ENCODE data around the gene RNF41.
"Not testable (repeated sequence)": the region's sequence is repeated elsewhere in the genome, so short reads cannot be mapped to it uniquely, and the experiment has no call there.

The RNF41 gene

GRCh38 chr12:56221757-56222530 lies at the start of gene RNF41:
TSS of gene RNF41 (minus strand) at chr12:56221922. CDS start at chr12:56214047, 7,875 bp downstream.
- peak within 1 kb of the TSS; percentile 6 for H2AFZ ChIP-seq (ENCODE audit: low read length, unreplicated experiment)
- H3K27ac ChIP-seq (ENCODE audit: low read depth, low read length), result peak within 1 kb of the TSS; percentile 86
- peaks cover 14% of the 10 kb centered on the region for H3K79me2 ChIP-seq (ENCODE audit: control insufficient read depth, insufficient read depth, low read length, unreplicated experiment)
- peaks cover 10% of the 10 kb centered on the region for H3K4me1 ChIP-seq (ENCODE audit: control insufficient read depth, insufficient read depth, low read length, unreplicated experiment)
- H3K36me3 ChIP-seq (ENCODE audit: insufficient read depth, low read length), result no peaks in the 10 kb centered on the region
- peak within 1 kb of the TSS; percentile 79 for H3K4me3 ChIP-seq (ENCODE audit: low read depth, low read length)
- no peaks in the 10 kb centered on the region for H3K27me3 ChIP-seq (ENCODE audit: insufficient read depth, low read length)

- H3K36me3 ChIP-seq (ENCODE audit: insufficient read depth, low read length), result peaks cover 17% of the 10 kb centered on the region; the same call in 1 of the 2 replicates
- H2AFZ ChIP-seq (ENCODE audit: low read length, unreplicated experiment), result no peak overlapping the region
- no peaks in the 10 kb centered on the region for H3K27me3 ChIP-seq (ENCODE audit: insufficient read depth, low read length)
- no peaks in the 10 kb centered on the region for H3K4me1 ChIP-seq (ENCODE audit: control insufficient read depth, insufficient read depth, low read length, unreplicated experiment)
- H3K4me3 ChIP-seq (ENCODE audit: low read depth, low read length), result no peak overlapping the region
- no peaks in the 10 kb centered on the region for H3K79me2 ChIP-seq (ENCODE audit: control insufficient read depth, insufficient read depth, low read length, unreplicated experiment)
- no peak overlapping the region for H3K27ac ChIP-seq (ENCODE audit: low read depth, low read length)
Observed at GRCh38 chr12:56271031-56271430, 49.3 kb upstream of the RNF41 start.

GRCh38 chr12:56267443-56268071 lies 45.8 kb upstream of the RNF41 start:
- Histone ChIP-seq H3K4me3 (ENCODE audit: low read depth, low read length) (peak overlapping the region; percentile 88), H3K4me1 (ENCODE audit: control insufficient read depth, insufficient read depth, low read length, unreplicated experiment) (no peaks in the 10 kb centered on the region), H3K27me3 (ENCODE audit: insufficient read depth, low read length) (no peaks in the 10 kb centered on the region), H3K79me2 (ENCODE audit: control insufficient read depth, insufficient read depth, low read length, unreplicated experiment) (no peaks in the 10 kb centered on the region), H2AFZ (ENCODE audit: low read length, unreplicated experiment) (peak overlapping the region; percentile 65), H3K27ac (ENCODE audit: low read depth, low read length) (no peak overlapping the region), H3K36me3 (ENCODE audit: insufficient read depth, low read length) (peaks cover 4% of the 10 kb centered on the region; the same call in 1 of the 2 replicates)

GRCh38 chr12:56266693-56267442 lies 45.1 kb upstream of the RNF41 start, which contains the start of gene COQ10A:
TSS of gene COQ10A (plus strand) at chr12:56266942. CDS start at chr12:56267119, 177 bp downstream.
- peak within 1 kb of the TSS; percentile 87 for H2AFZ ChIP-seq (ENCODE audit: low read length, unreplicated experiment)
- H3K79me2 ChIP-seq (ENCODE audit: control insufficient read depth, insufficient read depth, low read length, unreplicated experiment), result no peaks in the 10 kb centered on the region
- peak within 1 kb of the TSS; percentile 88 for H3K4me3 ChIP-seq (ENCODE audit: low read depth, low read length)

DNA sequence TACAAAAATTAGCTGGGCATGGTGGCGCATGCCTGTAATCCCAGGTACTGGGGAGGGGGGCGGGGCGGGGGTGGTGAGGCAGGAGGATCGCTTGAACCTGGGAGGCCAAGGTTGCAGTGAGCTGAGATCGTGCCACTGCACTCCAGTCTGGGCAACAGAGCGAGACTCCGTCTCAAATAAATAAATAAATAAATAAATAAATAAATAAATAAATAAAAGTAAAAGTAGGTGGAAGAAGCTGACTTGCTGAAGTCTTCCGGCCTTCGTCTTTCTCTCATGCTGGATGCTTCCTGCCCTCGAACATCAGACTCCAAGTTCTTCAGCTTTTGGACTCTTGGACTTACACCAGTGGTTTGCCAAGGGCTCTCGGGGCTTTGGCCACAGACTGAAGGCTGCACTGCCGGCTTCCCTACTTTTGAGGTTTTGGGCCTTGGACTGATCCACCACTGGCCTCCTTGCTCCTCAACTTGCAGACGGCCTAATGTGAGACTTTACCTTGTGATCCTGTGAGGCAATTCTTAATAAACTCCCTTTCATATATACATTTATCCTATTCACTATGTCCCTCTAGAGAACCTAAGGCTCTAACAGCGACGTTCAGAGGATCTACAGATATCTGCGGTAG lies 44.5 kb upstream of the RNF41 start:
- H3K4me3 ChIP-seq (ENCODE audit: low read depth, low read length), result peak overlapping the region; percentile 88
- peak overlapping the region; percentile 76; the same call in 1 of the 2 replicates for H3K27ac ChIP-seq (ENCODE audit: low read depth, low read length)
- H3K4me1 ChIP-seq (ENCODE audit: control insufficient read depth, insufficient read depth, low read length, unreplicated experiment), result peaks cover 10% of the 10 kb centered on the region
- H3K79me2 ChIP-seq (ENCODE audit: control insufficient read depth, insufficient read depth, low read length, unreplicated experiment); H3K36me3 ChIP-seq (ENCODE audit: insufficient read depth, low read length); H3K27me3 ChIP-seq (ENCODE audit: insufficient read depth, low read length): not testable (repeated sequence)
- H2AFZ ChIP-seq (ENCODE audit: low read length, unreplicated experiment), result peak overlapping the region; percentile 87

More at GRCh38 chr12:56266693-56267442, 45.1 kb upstream of the RNF41 start, which contains the start of gene COQ10A:
- Histone ChIP-seq H3K27me3 (ENCODE audit: insufficient read depth, low read length) (no peaks in the 10 kb centered on the region), H3K27ac (ENCODE audit: low read depth, low read length) (peak within 1 kb of the TSS; percentile 76), H3K4me1 (ENCODE audit: control insufficient read depth, insufficient read depth, low read length, unreplicated experiment) (peaks cover 3% of the 10 kb centered on the region), H3K36me3 (ENCODE audit: insufficient read depth, low read length) (peaks cover 4% of the 10 kb centered on the region; the same call in 1 of the 2 replicates)

GRCh38 chr12:56262955-56263354 lies 41.2 kb upstream of the RNF41 start:
- not testable (repeated sequence) for H3K36me3 ChIP-seq (ENCODE audit: insufficient read depth, low read length); H3K27me3 ChIP-seq (ENCODE audit: insufficient read depth, low read length); H3K4me3 ChIP-seq (ENCODE audit: low read depth, low read length); H2AFZ ChIP-seq (ENCODE audit: low read length, unreplicated experiment); H3K79me2 ChIP-seq (ENCODE audit: control insufficient read depth, insufficient read depth, low read length, unreplicated experiment); H3K27ac ChIP-seq (ENCODE audit: low read depth, low read length)
- H3K4me1 ChIP-seq (ENCODE audit: control insufficient read depth, insufficient read depth, low read length, unreplicated experiment), result peaks cover 18% of the 10 kb centered on the region

DNA sequence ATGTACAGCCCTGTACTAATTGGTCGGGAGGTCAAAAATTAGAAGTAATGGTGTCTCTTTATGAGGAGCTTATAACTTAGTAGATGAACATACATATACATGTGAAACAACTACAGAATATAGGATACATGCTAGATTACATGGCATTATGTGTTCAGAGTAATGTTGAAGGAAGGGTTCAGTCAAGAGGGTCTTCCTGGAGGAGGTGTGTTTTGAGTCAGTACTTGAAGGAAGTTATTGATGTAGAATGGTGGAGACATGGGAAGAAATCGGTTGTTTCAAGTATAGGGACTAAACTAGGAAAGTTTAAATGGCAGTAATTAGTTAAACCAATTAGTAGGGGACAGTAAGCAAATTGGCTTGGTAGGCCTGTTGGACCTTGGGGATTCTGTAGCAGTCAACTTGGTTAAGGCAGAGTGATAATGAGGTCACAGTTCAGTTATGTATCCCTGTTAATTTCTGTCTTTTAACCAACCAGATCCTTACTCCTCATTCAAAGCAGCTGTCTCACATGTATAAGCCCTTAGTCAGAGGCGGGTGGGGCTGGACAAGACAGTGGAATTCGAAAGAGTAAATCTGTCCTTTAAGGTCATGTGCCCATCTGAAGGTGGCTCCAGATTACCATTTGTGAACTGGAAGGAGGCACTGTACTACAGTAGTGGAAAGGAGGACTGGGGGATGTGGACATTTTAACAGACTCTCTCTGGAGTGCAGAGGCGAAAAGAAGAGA lies 39.9 kb upstream of the RNF41 start:
- peak overlapping the region; percentile 6 for H2AFZ ChIP-seq (ENCODE audit: low read length, unreplicated experiment)

GRCh38 chr12:56260921-56261320 lies 39.2 kb upstream of the RNF41 start:
- Histone ChIP-seq H3K36me3 (ENCODE audit: insufficient read depth, low read length) (no peaks in the 10 kb centered on the region), H3K79me2 (ENCODE audit: control insufficient read depth, insufficient read depth, low read length, unreplicated experiment) (peaks cover 21% of the 10 kb centered on the region), H2AFZ (ENCODE audit: low read length, unreplicated experiment) (no peak overlapping the region), H3K4me1 (ENCODE audit: control insufficient read depth, insufficient read depth, low read length, unreplicated experiment) (peaks cover 30% of the 10 kb centered on the region), H3K27ac (ENCODE audit: low read depth, low read length) (peak overlapping the region; percentile 70; the same call in 1 of the 2 replicates), H3K4me3 (ENCODE audit: low read depth, low read length) (no peak overlapping the region), H3K27me3 (ENCODE audit: insufficient read depth, low read length) (no peaks in the 10 kb centered on the region)

More for the DNA sequence above, 39.9 kb upstream of the RNF41 start:
- peak overlapping the region; percentile 70 for H3K27ac ChIP-seq (ENCODE audit: low read depth, low read length)
- H3K4me1 ChIP-seq (ENCODE audit: control insufficient read depth, insufficient read depth, low read length, unreplicated experiment), result peaks cover 23% of the 10 kb centered on the region
- H3K36me3 ChIP-seq (ENCODE audit: insufficient read depth, low read length), result no peaks in the 10 kb centered on the region
- peaks cover 15% of the 10 kb centered on the region for H3K79me2 ChIP-seq (ENCODE audit: control insufficient read depth, insufficient read depth, low read length, unreplicated experiment)
- H3K4me3 ChIP-seq (ENCODE audit: low read depth, low read length), result no peak overlapping the region
- H3K27me3 ChIP-seq (ENCODE audit: insufficient read depth, low read length), result no peaks in the 10 kb centered on the region

GRCh38 chr12:56260380-56260779 lies 38.7 kb upstream of the RNF41 start:
- peaks cover 27% of the 10 kb centered on the region for H3K79me2 ChIP-seq (ENCODE audit: control insufficient read depth, insufficient read depth, low read length, unreplicated experiment)
- no peak overlapping the region for H3K27ac ChIP-seq (ENCODE audit: low read depth, low read length)
- H3K27me3 ChIP-seq (ENCODE audit: insufficient read depth, low read length), result no peaks in the 10 kb centered on the region
- H2AFZ ChIP-seq (ENCODE audit: low read length, unreplicated experiment), result no peak overlapping the region
- H3K36me3 ChIP-seq (ENCODE audit: insufficient read depth, low read length), result peaks cover 3% of the 10 kb centered on the region; the same call in 1 of the 2 replicates
- H3K4me3 ChIP-seq (ENCODE audit: low read depth, low read length), result no peak overlapping the region
- H3K4me1 ChIP-seq (ENCODE audit: control insufficient read depth, insufficient read depth, low read length, unreplicated experiment), result peaks cover 35% of the 10 kb centered on the region
